Astrocyte (in vitro differentiated cells and primary cell): Measurements from ENCODE around the gene MATN1.

Source experiments
- CTCF ChIP-seq: IDR thresholded peaks from 2 replicates; pipeline ENCODE4 v1.5.1; 2011; ENCODE audit warnings: low read depth, mild to moderate bottlenecking, inconsistent platforms, low read length, moderate library complexity; ENCODE audit not compliant: insufficient read depth
- EZH2 ChIP-seq: IDR thresholded peaks from 2 replicates; pipeline ENCODE4 v1.6.1; 2012; ENCODE audit warnings: mild to moderate bottlenecking, low read length, inconsistent platforms; ENCODE audit not compliant: insufficient read depth

GRCh38 chr1:30771005-30771404 is 47.6 kb upstream of the MATN1 start:
- TF ChIP-seq CTCF = no peak
- TF ChIP-seq EZH2 = no peak
